ENCODE results near the gene IFIT2. TPM values are rescaled to one million over a fixed set of nuclear protein-coding genes. Genes with fewer than 3 reads are reported as not detected.
"Not testable (repeated sequence)": the region's sequence is repeated elsewhere in the genome, so short reads cannot be mapped to it uniquely, and the experiment has no call there.

Gene IFIT2
- total and polyA plus RNA-seq, 3 experiments from 2014 or later = 1.3 to 7.1 (median 1.5) TPM

DNA sequence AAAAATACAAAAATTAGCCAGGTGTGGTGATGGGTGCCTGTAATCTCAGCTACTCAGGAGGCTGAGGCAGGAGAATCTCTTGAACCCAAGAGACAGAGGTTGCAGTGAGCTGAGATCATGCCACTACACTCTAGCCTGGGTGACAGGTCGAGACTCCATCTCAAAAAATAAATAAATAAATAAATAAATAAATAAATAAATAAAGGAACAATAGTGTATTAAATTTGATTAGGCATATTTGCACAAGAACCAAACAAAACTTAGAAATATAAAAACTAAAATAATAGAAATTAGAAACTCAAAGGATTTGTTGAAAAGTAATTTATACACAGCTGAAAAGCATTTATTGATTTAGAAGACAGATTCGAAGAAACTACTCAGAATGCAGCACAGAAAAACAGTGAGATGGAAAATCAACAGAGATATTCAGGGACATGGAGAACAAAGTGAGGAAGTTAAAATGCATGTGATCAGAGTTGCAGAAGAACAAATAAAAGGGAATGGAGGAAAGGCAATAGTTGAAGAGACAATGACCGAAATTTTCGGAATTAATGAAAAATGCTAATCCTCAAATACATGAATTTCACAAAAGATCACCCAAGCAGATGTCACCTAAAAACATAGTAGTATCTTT, 43.6 kb downstream of the IFIT2 start:
- Histone ChIP-seq H3K36me3 (ENCODE audit: insufficient read depth, low read length) (no peaks in the 10 kb centered on the region), H3K27me3 (ENCODE audit: insufficient read depth, low read length, poor library complexity, severe bottlenecking) (no peaks in the 10 kb centered on the region), H3K27ac (ENCODE audit: low read depth, low read length) (no peak overlapping the region), H3K9me3 (ENCODE audit: low read length) (no peaks in the 10 kb centered on the region), H3K4me1 (ENCODE audit: insufficient read depth, low read length) (no peaks in the 10 kb centered on the region), H3K4me3 (ENCODE audit: low read length) (no peak overlapping the region)
- CTCF ChIA-PET = interaction anchor here (1.0 to 1.2 kb wide), 2 partner anchors 24 to 44 kb away, joined by 3 read pairs; partner anchors contain the start of gene IFIT2
- H3K4me3 Mint-ChIP-seq = no peak overlapping the region
- POLR2A ChIA-PET = no interaction called here
- H3K27me3 Mint-ChIP-seq = peaks cover 16 to 57% of the 10 kb centered on the region in 2 donors
- H3K27ac Mint-ChIP-seq = no peak overlapping the region
- no peak for DNase-seq
- no peaks in the 10 kb centered on the region for H3K9me3 Mint-ChIP-seq
- H3K36me3 Mint-ChIP-seq = peaks cover 0 to 4% (median 0%) of the 10 kb centered on the region in 3 donors
- no peaks in the 10 kb centered on the region for H3K4me1 Mint-ChIP-seq

DNA sequence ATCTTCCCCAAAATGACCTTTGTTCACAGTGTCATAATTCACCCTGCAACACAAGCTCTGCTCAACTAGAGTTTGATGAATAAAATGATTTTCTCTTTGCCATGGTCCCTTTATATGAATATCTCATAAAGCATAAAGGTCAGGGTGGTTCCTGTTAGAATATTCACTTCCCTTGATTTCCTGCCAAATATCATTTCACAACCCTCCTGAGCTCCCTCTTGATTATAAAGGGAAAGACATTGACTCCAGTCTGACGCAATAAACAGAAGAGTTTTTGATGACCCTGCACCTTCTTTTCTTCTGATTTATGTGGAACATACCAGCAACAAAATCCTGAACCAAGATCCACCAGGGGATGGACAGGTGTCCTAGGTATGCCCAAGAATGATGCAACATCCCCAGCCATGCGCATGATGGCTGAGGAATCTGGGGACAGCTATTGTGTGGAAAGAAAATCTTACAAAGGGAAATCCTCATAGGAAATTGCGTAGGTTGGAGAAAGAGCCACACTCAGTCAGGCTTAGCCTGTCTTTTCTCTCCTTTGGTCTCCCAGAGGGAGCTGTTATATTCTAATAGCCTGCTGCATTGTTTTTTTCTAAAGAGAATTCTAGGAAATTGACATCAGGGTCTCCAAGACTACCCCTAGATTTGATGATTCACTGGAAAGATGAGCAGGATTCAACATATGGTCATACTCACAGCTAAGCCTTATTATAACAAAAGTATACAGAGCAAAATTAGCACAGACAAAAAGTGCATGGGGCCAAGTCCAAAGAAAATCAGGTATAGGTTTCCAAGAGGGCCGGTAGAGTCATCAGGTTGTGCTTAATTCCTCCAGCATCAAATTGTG, 44.8 kb downstream of the IFIT2 start:
- Histone ChIP-seq H3K4me1 (ENCODE audit: insufficient read depth, low read length) (no peaks in the 10 kb centered on the region), H3K9me3 (ENCODE audit: low read length) (no peaks in the 10 kb centered on the region), H3K27me3 (ENCODE audit: insufficient read depth, low read length, poor library complexity, severe bottlenecking) (no peaks in the 10 kb centered on the region), H3K36me3 (ENCODE audit: insufficient read depth, low read length) (no peaks in the 10 kb centered on the region), H3K27ac (ENCODE audit: low read depth, low read length) (no peak overlapping the region), H3K4me3 (ENCODE audit: low read length) (no peak overlapping the region)
- DNase-seq = no peak
- Mint-ChIP-seq H3K9me3 (no peaks in the 10 kb centered on the region), H3K27me3 (peaks cover 17 to 55% of the 10 kb centered on the region in 2 donors), H3K36me3 (peaks cover 0 to 4% (median 0%) of the 10 kb centered on the region in 3 donors), H3K4me1 (no peaks in the 10 kb centered on the region), H3K4me3 (no peak overlapping the region), H3K27ac (no peak overlapping the region)
- ChIA-PET CTCF (interaction anchor here (1.0 to 1.2 kb wide), 2 partner anchors 23 to 45 kb away, joined by 3 read pairs; partner anchors contain the start of gene IFIT2), POLR2A (no interaction called here)

DNA sequence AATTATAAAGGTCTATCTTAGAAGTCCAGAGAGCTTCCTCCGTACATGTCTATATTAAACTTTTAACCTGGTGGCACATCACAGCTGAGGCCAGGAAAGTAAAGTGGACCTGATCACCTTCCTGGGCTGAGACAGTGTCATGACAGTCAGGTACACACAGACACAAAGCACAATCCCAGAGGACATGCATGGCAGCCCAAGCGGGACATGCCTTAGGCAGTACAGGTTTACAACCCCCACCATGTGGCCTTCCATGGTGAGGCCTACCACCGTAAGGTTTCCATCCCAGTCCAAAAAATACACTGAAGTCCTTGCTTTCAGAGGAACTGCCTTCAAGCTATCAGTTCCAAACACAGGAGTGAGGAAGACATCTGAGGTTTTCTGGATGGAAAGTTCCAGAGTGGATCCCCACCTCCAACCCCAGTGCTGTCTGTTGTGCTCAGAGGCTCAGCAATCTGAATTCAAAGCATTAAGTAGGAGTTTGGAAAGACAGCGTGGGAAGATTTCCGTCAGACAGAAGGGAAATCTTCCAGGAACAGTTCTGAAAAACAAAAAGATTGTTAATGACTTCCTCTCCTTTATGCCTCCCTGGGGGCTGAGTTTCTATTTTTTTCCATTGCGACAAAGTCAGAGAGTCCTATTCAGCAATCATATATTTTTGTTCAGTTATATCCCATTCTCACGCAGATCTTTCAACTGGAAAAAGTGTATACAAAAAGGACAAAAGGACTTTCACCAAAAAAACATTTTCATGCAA, 46.0 kb downstream of the IFIT2 start:
- DNase-seq = no peak
- CTCF ChIA-PET = no interaction called here
- Histone ChIP-seq H3K9me3 (ENCODE audit: low read length) (no peaks in the 10 kb centered on the region), H3K27me3 (ENCODE audit: insufficient read depth, low read length, poor library complexity, severe bottlenecking) (no peaks in the 10 kb centered on the region), H3K36me3 (ENCODE audit: insufficient read depth, low read length) (no peaks in the 10 kb centered on the region), H3K4me1 (ENCODE audit: insufficient read depth, low read length) (no peaks in the 10 kb centered on the region), H3K27ac (ENCODE audit: low read depth, low read length) (no peak overlapping the region), H3K4me3 (ENCODE audit: low read length) (no peak overlapping the region)
- Mint-ChIP-seq H3K36me3 (peaks cover 0 to 2% (median 0%) of the 10 kb centered on the region in 3 donors), H3K27ac (no peak overlapping the region), H3K4me1 (no peaks in the 10 kb centered on the region), H3K9me3 (no peaks in the 10 kb centered on the region), H3K4me3 (no peak overlapping the region), H3K27me3 (peaks cover 25 to 56% of the 10 kb centered on the region in 2 donors)
- POLR2A ChIA-PET = no interaction called here

DNA sequence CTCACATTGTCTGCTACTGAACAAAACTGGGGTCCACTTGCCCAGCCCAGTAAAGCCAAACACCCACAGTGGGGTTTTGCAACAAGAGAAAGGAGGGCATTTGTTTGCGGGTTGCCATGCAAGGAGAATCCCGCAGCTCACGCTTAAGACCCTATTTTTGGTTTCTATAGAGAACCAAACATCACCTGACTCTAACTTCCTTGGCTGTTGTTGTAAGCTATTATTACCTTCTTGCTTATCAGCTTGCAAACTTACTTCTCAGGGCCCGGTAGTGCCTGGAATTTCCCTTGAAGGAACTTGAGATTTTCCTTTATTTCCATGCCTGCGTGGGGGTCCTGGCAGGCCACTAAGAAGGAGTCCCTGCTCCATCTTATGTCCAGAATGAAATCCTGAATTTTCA, 46.6 kb downstream of the IFIT2 start:
- CTCF ChIA-PET = interaction anchor here (0.9 kb wide), 1 partner anchor 20 kb away, joined by 3 read pairs; no protein-coding TSS in a partner anchor
- no peaks in the 10 kb centered on the region for H3K9me3 Mint-ChIP-seq
- H3K27me3 Mint-ChIP-seq = peaks cover 30 to 55% of the 10 kb centered on the region in 2 donors
- Histone ChIP-seq H3K27me3 (ENCODE audit: insufficient read depth, low read length, poor library complexity, severe bottlenecking) (no peaks in the 10 kb centered on the region), H3K4me1 (ENCODE audit: insufficient read depth, low read length) (no peaks in the 10 kb centered on the region), H3K27ac (ENCODE audit: low read depth, low read length) (no peak overlapping the region), H3K4me3 (ENCODE audit: low read length) (no peak overlapping the region), H3K9me3 (ENCODE audit: low read length) (no peaks in the 10 kb centered on the region), H3K36me3 (ENCODE audit: insufficient read depth, low read length) (no peaks in the 10 kb centered on the region)
- DNase-seq = no peak
- H3K4me3 Mint-ChIP-seq = no peak overlapping the region
- H3K27ac Mint-ChIP-seq = no peak overlapping the region
- H3K36me3 Mint-ChIP-seq = peaks cover 0 to 4% (median 4%) of the 10 kb centered on the region in 3 donors
- no peaks in the 10 kb centered on the region for H3K4me1 Mint-ChIP-seq
- POLR2A ChIA-PET = no interaction called here

DNA sequence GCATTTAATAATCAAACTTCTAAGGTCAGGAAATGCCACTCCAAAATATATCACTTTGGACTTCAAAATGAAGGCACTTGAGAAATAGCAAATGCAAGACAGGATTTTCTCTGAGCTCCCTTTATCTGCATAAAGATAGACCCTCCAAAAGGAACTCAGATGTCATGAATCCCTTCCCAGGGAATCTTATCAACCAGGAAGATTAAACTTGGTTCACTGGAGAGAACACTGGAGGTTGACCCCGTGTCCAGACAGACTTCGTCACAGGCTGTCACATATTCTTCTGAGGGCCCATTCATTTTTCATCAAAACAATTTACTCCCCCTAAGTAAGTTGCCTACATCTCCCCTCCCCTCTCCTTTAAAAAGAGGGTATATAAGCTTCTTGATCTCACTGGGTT, 47.1 kb downstream of the IFIT2 start:
- peaks cover 0 to 2% (median 0%) of the 10 kb centered on the region in 5 donors for H3K9me3 Mint-ChIP-seq
- no peak overlapping the region for H3K27ac Mint-ChIP-seq
- Histone ChIP-seq H3K4me1 (ENCODE audit: insufficient read depth, low read length) (no peaks in the 10 kb centered on the region), H3K36me3 (ENCODE audit: insufficient read depth, low read length) (no peaks in the 10 kb centered on the region), H3K4me3 (ENCODE audit: low read length) (no peak overlapping the region), H3K27me3 (ENCODE audit: insufficient read depth, low read length, poor library complexity, severe bottlenecking) (no peaks in the 10 kb centered on the region), H3K27ac (ENCODE audit: low read depth, low read length) (no peak overlapping the region), H3K9me3 (ENCODE audit: low read length) (no peaks in the 10 kb centered on the region)
- H3K4me1 Mint-ChIP-seq = no peaks in the 10 kb centered on the region
- ChIA-PET POLR2A (no interaction called here), CTCF (interaction anchor here (0.9 kb wide), 1 partner anchor 20 kb away, joined by 3 read pairs; no protein-coding TSS in a partner anchor)
- H3K27me3 Mint-ChIP-seq = peaks cover 30 to 55% of the 10 kb centered on the region in 2 donors
- DNase-seq = no peak
- H3K36me3 Mint-ChIP-seq = peaks cover 0 to 4% (median 4%) of the 10 kb centered on the region in 3 donors
- H3K4me3 Mint-ChIP-seq = no peak overlapping the region

DNA sequence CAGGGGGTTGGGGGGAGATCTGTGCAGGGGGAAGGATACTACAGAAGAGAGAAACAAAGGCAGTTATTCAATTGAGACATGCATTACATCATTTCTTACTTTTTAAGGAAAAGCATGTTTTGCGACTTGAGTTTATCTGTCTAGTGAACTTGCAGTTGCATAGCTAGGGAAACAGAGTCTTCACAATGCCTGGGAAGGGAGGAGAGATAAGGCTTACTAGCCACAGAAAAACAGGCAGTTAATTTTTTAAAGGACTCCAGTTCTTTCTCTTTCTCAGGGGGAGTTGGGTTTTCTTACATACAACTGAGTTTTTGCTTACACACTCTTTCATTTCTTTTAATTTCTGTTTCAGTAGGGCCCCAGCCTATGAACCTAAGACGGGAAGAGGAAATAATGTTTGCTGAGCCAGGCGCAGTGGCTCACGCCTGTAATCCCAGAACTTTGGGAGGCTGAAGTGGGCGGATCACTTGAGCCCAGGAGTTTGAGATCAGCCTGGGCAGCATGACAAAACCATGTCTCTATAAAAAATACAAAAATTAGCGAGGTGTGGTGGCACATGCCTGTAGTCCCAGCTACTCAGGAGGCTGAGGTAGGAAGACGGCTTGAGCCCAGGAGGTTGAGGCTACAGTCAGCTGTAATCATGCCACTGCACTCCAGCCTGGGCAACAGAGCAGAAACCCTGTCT, 48.9 kb downstream of the IFIT2 start:
- H3K4me3 Mint-ChIP-seq; H3K27ac Mint-ChIP-seq; H3K36me3 ChIP-seq (ENCODE audit: insufficient read depth, low read length); H3K36me3 Mint-ChIP-seq; DNase-seq; H3K9me3 Mint-ChIP-seq; H3K9me3 ChIP-seq (ENCODE audit: low read length); H3K4me3 ChIP-seq (ENCODE audit: low read length); H3K27me3 ChIP-seq (ENCODE audit: insufficient read depth, low read length, poor library complexity, severe bottlenecking); POLR2A ChIA-PET; H3K4me1 Mint-ChIP-seq; H3K4me1 ChIP-seq (ENCODE audit: insufficient read depth, low read length); CTCF ChIA-PET: not testable (repeated sequence)
- peaks cover 24 to 53% of the 10 kb centered on the region in 2 donors for H3K27me3 Mint-ChIP-seq
- H3K27ac ChIP-seq (ENCODE audit: low read depth, low read length) = peak overlapping the region; percentile 3

DNA sequence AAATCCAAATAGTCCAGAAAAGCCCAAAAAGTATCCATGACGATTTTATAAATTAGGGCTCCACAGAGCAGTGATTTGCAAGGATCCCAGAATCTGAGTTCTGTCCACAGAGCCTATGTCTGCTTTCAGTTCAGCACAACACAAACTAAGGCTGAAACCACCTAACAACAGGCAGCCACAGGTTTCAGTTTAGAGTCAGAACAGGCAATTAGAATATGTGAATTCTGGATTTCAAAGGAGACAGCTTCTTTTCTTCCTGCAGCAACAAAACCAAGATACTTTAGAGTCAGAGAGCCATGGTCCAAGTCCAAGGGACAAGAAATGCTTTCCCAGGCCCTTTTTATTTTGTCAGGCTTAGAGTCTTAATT, 49.5 kb downstream of the IFIT2 start:
- no peak for DNase-seq
- peaks cover 24 to 52% of the 10 kb centered on the region in 2 donors for H3K27me3 Mint-ChIP-seq
- POLR2A ChIA-PET = no interaction called here
- Histone ChIP-seq H3K4me1 (ENCODE audit: insufficient read depth, low read length) (no peaks in the 10 kb centered on the region), H3K27me3 (ENCODE audit: insufficient read depth, low read length, poor library complexity, severe bottlenecking) (no peaks in the 10 kb centered on the region), H3K9me3 (ENCODE audit: low read length) (no peaks in the 10 kb centered on the region), H3K4me3 (ENCODE audit: low read length) (no peak overlapping the region), H3K27ac (ENCODE audit: low read depth, low read length) (no peak overlapping the region), H3K36me3 (ENCODE audit: insufficient read depth, low read length) (no peaks in the 10 kb centered on the region)
- no peak overlapping the region for H3K4me3 Mint-ChIP-seq
- H3K9me3 Mint-ChIP-seq = peaks cover 0 to 5% (median 0%) of the 10 kb centered on the region in 5 donors
- no peaks in the 10 kb centered on the region for H3K4me1 Mint-ChIP-seq
- no peak overlapping the region for H3K27ac Mint-ChIP-seq
- H3K36me3 Mint-ChIP-seq = peaks cover 0 to 4% (median 4%) of the 10 kb centered on the region in 3 donors
- CTCF ChIA-PET = no interaction called here

All from CD8-positive, alpha-beta memory T cell (primary cell).